ENCODE data around the gene ADCK1. TPM values are rescaled to one million over a fixed set of nuclear protein-coding genes. Genes with fewer than 3 reads are reported as not detected.

The ADCK1 gene
- total RNA-seq (2021) (8.3 and 10.3 TPM in 2 replicates), Bru-seq, nascent RNA (percentile 48 among the genes with signal in this experiment), BruChase-seq, experiment 1, labeled RNA remaining after a 2-hour chase (percentile 45 among the genes with signal in this experiment), BruChase-seq, experiment 2, labeled RNA remaining after a 6-hour chase (percentile 52 among the genes with signal in this experiment)
- long read RNA-seq, transcript ADCK1-201 (11 exons, 2,234 nt), result major isoform, 11 of 26 reads
- long read RNA-seq, partial matches to known transcripts, result 1 of 26 reads
- long read RNA-seq, other reads (novel, unspliced or antisense), result 14 of 26 reads

- Histone ChIP-seq H3K9me3 (ENCODE audit: low read depth, low read length, poor library complexity, severe bottlenecking) (no peaks in the 10 kb centered on the region), H3K4me3 (ENCODE audit: low read depth, low read length, poor library complexity, severe bottlenecking) (peak within 1 kb of the TSS; percentile 86), H3K27ac (ENCODE audit: low read depth, low read length, poor library complexity, severe bottlenecking) (peak within 1 kb of the TSS; percentile 75), H3K4me1 (ENCODE audit: insufficient read depth, low read length, poor library complexity, severe bottlenecking) (no peaks in the 10 kb centered on the region), H3K27me3 (replicated peaks; ENCODE audit: insufficient read depth, low read depth, low read length, poor library complexity) (no peaks in the 10 kb centered on the region), H3K36me3 (ENCODE audit: insufficient read depth, low read length, poor library complexity, severe bottlenecking) (no peaks in the 10 kb centered on the region)
- ChIA-PET CTCF (no interaction called here), POLR2A (ENCODE audit: low non-redundant PET) (no interaction called here)
- TF ChIP-seq EZH2 (IDR thresholded peaks at IDR 0.05; ENCODE audit: borderline replicate concordance, low read depth, low read length, poor library complexity, severe bottlenecking), result no peak
- TF ChIP-seq CTCF (conservative IDR thresholded peaks at IDR 0.05; ENCODE audit: low read depth, low read length), result no peak
- DNase-seq (ENCODE audit: low spot score), result peak; percentile 89
- intact Hi-C loops (cut with micrococcal nuclease; ENCODE audit: unreplicated experiment), result no loop called here
- no TSS peak for BruUV-seq (replicated peaks)
Observed at GRCh38 chr14:77799863-77800730, at the start of gene ADCK1. ADCK1 (plus strand) TSS chr14:77800109; CDS start chr14:77818979, 18,870 bp downstream.

- no peak for DNase-seq (ENCODE audit: low spot score)
- CTCF ChIA-PET, result interaction anchor here (0.6 kb wide), 2 partner anchors 19 to 98 kb away, joined by 3 to 4 read pairs; no protein-coding TSS in a partner anchor
- POLR2A ChIA-PET (ENCODE audit: low non-redundant PET), result no interaction called here
- no peaks in the 10 kb centered on the region for H3K9me3 ChIP-seq (ENCODE audit: low read depth, low read length, poor library complexity, severe bottlenecking)
- peaks cover 60% of the 10 kb centered on the region for H3K36me3 ChIP-seq (ENCODE audit: insufficient read depth, low read length, poor library complexity, severe bottlenecking)
- no peaks in the 10 kb centered on the region for H3K27me3 ChIP-seq (replicated peaks; ENCODE audit: insufficient read depth, low read depth, low read length, poor library complexity)
- intact Hi-C loops (cut with micrococcal nuclease; ENCODE audit: unreplicated experiment), result no loop called here
- H3K4me3 ChIP-seq (ENCODE audit: low read depth, low read length, poor library complexity, severe bottlenecking), result no peak overlapping the region
- BruUV-seq (replicated peaks), result no TSS peak
- H3K4me1 ChIP-seq (ENCODE audit: insufficient read depth, low read length, poor library complexity, severe bottlenecking), result no peaks in the 10 kb centered on the region
- no peak for TF ChIP-seq CTCF (conservative IDR thresholded peaks at IDR 0.05; ENCODE audit: low read depth, low read length)
- no peak overlapping the region for H3K27ac ChIP-seq (ENCODE audit: low read depth, low read length, poor library complexity, severe bottlenecking)
Observed at GRCh38 chr14:77752266-77752665, 47.6 kb upstream of the ADCK1 start.

- Histone ChIP-seq H3K9me3 (ENCODE audit: low read depth, low read length, poor library complexity, severe bottlenecking) (no peaks in the 10 kb centered on the region), H3K4me1 (ENCODE audit: insufficient read depth, low read length, poor library complexity, severe bottlenecking) (no peaks in the 10 kb centered on the region), H3K36me3 (ENCODE audit: insufficient read depth, low read length, poor library complexity, severe bottlenecking) (peaks cover 60% of the 10 kb centered on the region), H3K4me3 (ENCODE audit: low read depth, low read length, poor library complexity, severe bottlenecking) (no peak overlapping the region), H3K27me3 (replicated peaks; ENCODE audit: insufficient read depth, low read depth, low read length, poor library complexity) (no peaks in the 10 kb centered on the region), H3K27ac (ENCODE audit: low read depth, low read length, poor library complexity, severe bottlenecking) (no peak overlapping the region)
- TF ChIP-seq EZH2 (IDR thresholded peaks at IDR 0.05; ENCODE audit: borderline replicate concordance, low read depth, low read length, poor library complexity, severe bottlenecking), result no peak
- TF ChIP-seq CTCF (conservative IDR thresholded peaks at IDR 0.05; ENCODE audit: low read depth, low read length), result no peak
- no peak for DNase-seq (ENCODE audit: low spot score)
- ChIA-PET CTCF (no interaction called here), POLR2A (ENCODE audit: low non-redundant PET) (no interaction called here)
- BruUV-seq (replicated peaks), result no TSS peak
- intact Hi-C loops (cut with micrococcal nuclease; ENCODE audit: unreplicated experiment), result no loop called here
Observed at GRCh38 chr14:77752799-77753516, 47.0 kb upstream of the ADCK1 start.

Measured in A673 (cell line).